Lung (tissue), 12 donors: ENCODE results near the gene PKHD1. TPM values are rescaled to one million over a fixed set of nuclear protein-coding genes. Genes with fewer than 3 reads are reported as not detected.

Experiments used
- ATAC-seq: fragments of 200-7000 bp; cut with Tn5 transposase; one replicate; pipeline ENCODE4 v1.9.1; 2020; ENCODE audit warnings: moderate number of reproducible peaks; ENCODE audit not compliant: insufficient read depth, low FRiP score
- DNase-seq, 3 donors: peaks; one replicate each; pipeline ENCODE4 v3.0.0-alpha.2; 2013 to 2017
- H3K27ac ChIP-seq, 2 donors: one replicate each; pipeline ENCODE4 v1.5.1; 2013; ENCODE audit warnings: mild to moderate bottlenecking in 2 of 2, moderate library complexity in 2 of 2, control low read depth in 1 of 2, inconsistent platforms in 1 of 2, low read depth in 1 of 2, low read length in 1 of 2
- H3K27me3 ChIP-seq, 3 donors: one replicate each; pipeline ENCODE4 v1.5.1; 2013; ENCODE audit warnings: low read length in 2 of 3; ENCODE audit not compliant: control insufficient read depth in 3 of 3, insufficient read depth in 3 of 3
- H3K36me3 ChIP-seq, 4 donors: one replicate each; pipeline ENCODE4 v1.5.1; 2013; ENCODE audit warnings: low read length in 4 of 4, mild to moderate bottlenecking in 1 of 4, moderate library complexity in 1 of 4; ENCODE audit not compliant: control insufficient read depth in 4 of 4, insufficient read depth in 4 of 4
- H3K4me1 ChIP-seq, 5 donors: one replicate each; pipeline ENCODE4 v1.5.1; 2013; ENCODE audit warnings: low read length in 5 of 5, mild to moderate bottlenecking in 2 of 5, moderate library complexity in 1 of 5; ENCODE audit not compliant: control insufficient read depth in 5 of 5, insufficient read depth in 5 of 5
- H3K4me3 ChIP-seq: one replicate; pipeline ENCODE4 v1.5.1; 2013; ENCODE audit warnings: mild to moderate bottlenecking, control low read depth, moderate library complexity
- H3K9ac ChIP-seq, 2 donors: one replicate each; pipeline ENCODE4 v1.5.1; 2013; ENCODE audit warnings: low read length in 2 of 2, control low read depth in 1 of 2; ENCODE audit not compliant: insufficient read depth in 1 of 2
- H3K9me3 ChIP-seq, 4 donors: one replicate each; pipeline ENCODE4 v1.5.1; 2013; ENCODE audit warnings: low read length in 3 of 4, mild to moderate bottlenecking in 1 of 4, moderate library complexity in 1 of 4; ENCODE audit not compliant: control insufficient read depth in 4 of 4, insufficient read depth in 3 of 4
- WGBS, 2 donors: extraction: QIAGEN DNeasy Blood & Tissue Kit; methylation state at CpG; one replicate each; pipeline ENCODE4 v1.1.7; 2013; 5-methylcytosine and 5-hydroxymethylcytosine counted together
- polyA plus RNA-seq, 2 donors: library from polyadenylated mRNA; stranded (reverse); fragments of 200-250 nt; gene quantifications; one replicate each; pipeline ENCODE4 v1.2.1, GENCODE V29; 2013
- total RNA-seq, 2 donors: library from RNA; depleted of rRNA in 1 of 2; stranded (reverse); fragments of >200 nt in 1 of 2; gene quantifications; one replicate each; pipeline ENCODE4 v1.2.1, GENCODE V29; 2014 to 2021
- TF ChIP-seq, protein P1 (sequence below): IDR thresholded peaks from 2 replicates; pipeline ENCODE4 v1.5.1; 2012; ENCODE audit warnings: mild to moderate bottlenecking; ENCODE audit errors: control extremely low read depth, extremely low read depth
- donor health status: control.
- donor health status: control.
- donor health status: Bipolar disorder and iron deficiency.
- donor health status: healthy.
- donor health status: DM: yes; HTN: yes; CAD: no.

PKHD1 gene
- total and polyA plus RNA-seq, 4 donors = 0.01 to 6.1 (median 0.09) TPM

DNA sequence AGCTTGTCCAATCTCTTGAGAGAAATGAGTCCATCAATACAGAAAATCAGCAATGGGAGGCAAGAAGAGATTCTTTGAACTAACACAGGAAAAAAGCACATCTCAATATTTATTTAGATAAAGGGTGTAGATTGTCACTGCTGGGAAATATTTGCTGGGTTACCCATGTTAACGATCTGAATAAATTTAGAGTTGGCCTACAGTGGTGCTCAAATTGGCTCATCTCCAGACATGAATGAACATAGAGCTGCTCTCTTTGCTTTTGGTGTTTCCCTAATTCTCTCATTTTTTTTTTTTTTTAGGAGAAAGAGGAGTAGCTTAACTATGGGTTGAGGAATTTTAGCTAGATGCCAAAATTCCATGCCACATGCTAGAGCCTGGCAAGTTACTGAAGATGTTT is 471.2 kb downstream of the PKHD1 start:
- ATAC-seq (no peak), DNase-seq (no peak)
- 72 to 77% methylated on average over 1 of the region's 1 CpG for WGBS, 2 donors
- Histone ChIP-seq H3K9ac (no peak overlapping the region), H3K27me3 (no peaks in the 10 kb centered on the region), H3K4me3 (no peak overlapping the region), H3K27ac (no peak overlapping the region), H3K9me3 (no peaks in the 10 kb centered on the region), H3K4me1 (no peaks in the 10 kb centered on the region), H3K36me3 (no peaks in the 10 kb centered on the region)
- TF ChIP-seq, protein P1, sequence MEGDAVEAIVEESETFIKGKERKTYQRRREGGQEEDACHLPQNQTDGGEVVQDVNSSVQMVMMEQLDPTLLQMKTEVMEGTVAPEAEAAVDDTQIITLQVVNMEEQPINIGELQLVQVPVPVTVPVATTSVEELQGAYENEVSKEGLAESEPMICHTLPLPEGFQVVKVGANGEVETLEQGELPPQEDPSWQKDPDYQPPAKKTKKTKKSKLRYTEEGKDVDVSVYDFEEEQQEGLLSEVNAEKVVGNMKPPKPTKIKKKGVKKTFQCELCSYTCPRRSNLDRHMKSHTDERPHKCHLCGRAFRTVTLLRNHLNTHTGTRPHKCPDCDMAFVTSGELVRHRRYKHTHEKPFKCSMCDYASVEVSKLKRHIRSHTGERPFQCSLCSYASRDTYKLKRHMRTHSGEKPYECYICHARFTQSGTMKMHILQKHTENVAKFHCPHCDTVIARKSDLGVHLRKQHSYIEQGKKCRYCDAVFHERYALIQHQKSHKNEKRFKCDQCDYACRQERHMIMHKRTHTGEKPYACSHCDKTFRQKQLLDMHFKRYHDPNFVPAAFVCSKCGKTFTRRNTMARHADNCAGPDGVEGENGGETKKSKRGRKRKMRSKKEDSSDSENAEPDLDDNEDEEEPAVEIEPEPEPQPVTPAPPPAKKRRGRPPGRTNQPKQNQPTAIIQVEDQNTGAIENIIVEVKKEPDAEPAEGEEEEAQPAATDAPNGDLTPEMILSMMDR = no peak

DNA sequence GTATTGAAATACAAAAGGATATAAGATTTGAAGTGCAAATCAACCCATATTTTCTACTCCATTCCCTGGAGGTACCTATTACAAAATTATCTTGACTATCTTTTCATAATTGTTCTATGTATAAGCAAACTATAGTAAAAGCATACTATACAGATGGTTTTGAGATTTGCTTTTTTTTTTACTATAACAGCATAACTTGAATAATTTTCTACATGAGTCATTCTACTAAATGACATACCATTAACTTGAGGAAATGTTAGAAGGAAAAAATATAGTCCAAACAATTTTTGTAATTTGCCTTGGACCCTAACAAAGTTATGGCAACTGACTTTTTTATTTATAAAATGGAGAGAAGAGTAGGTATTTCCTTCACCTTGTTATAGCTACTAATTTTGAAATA is 472.7 kb downstream of the PKHD1 start:
- H3K9me3 ChIP-seq = no peaks in the 10 kb centered on the region
- ATAC-seq = no peak

DNA sequence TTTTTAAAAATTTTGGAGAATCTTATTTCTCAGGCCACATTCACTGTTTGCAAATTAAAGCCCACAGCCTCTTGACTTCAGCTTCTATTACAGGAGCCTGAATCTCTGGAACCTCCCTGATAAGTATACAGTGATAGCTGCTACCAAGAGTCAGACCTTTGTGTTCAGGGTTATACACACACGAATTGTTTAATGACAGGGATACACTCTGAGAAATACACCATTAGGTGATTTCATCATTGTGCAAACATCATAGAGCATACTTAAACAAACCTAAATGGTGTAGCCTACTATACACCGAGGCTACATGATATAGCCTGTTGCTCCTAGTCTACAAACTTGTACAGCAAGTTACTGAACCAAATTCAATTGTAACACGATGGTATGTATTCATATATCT is 473.9 kb downstream of the PKHD1 start:
- ATAC-seq (no peak), DNase-seq (no peak)
- H3K36me3 ChIP-seq = no peaks in the 10 kb centered on the region
- H3K27me3 ChIP-seq = no peaks in the 10 kb centered on the region
- WGBS, 2 donors = 64 to 80% methylated on average over 3 of the region's 3 CpGs
- TF ChIP-seq, protein P1 = no peak
- H3K4me3 ChIP-seq = no peak overlapping the region
- no peak overlapping the region for H3K27ac ChIP-seq
- no peaks in the 10 kb centered on the region for H3K4me1 ChIP-seq
- no peaks in the 10 kb centered on the region for H3K9me3 ChIP-seq
- no peak overlapping the region for H3K9ac ChIP-seq

More for the DNA sequence above, 472.7 kb downstream of the PKHD1 start:
- H3K4me1 ChIP-seq = no peaks in the 10 kb centered on the region
- no peaks in the 10 kb centered on the region for H3K36me3 ChIP-seq
- no peak overlapping the region for H3K9ac ChIP-seq
- H3K27ac ChIP-seq = no peak overlapping the region
- no peak for DNase-seq
- no peaks in the 10 kb centered on the region for H3K27me3 ChIP-seq
- H3K4me3 ChIP-seq = no peak overlapping the region
- TF ChIP-seq, protein P1 = no peak

DNA sequence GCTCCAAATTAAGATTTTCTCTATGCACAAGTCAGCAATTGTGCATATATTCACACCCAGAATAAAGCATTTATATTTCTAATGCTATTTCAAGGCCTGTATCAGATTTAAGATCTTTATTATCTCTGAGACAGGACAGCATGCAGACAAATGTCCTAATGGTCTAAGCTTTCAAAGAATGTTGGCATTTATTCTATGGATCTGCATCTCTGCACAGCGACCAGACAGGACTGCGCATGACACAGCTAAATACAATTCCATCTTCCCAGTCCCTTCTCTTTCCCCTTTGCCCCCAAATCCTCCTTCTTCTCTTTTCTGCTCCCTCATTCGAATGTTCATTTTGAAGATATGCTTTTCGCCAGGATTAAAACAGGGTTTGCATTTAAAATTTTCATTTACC is 478.5 kb downstream of the PKHD1 start:
- no peak overlapping the region for H3K27ac ChIP-seq
- H3K9ac ChIP-seq = no peak overlapping the region
- 85 to 92% methylated on average over 4 of the region's 4 CpGs for WGBS, 2 donors
- ATAC-seq (no peak), DNase-seq (no peak)
- H3K36me3 ChIP-seq = no peaks in the 10 kb centered on the region
- no peaks in the 10 kb centered on the region for H3K9me3 ChIP-seq
- no peaks in the 10 kb centered on the region for H3K27me3 ChIP-seq
- H3K4me1 ChIP-seq = no peaks in the 10 kb centered on the region
- TF ChIP-seq, protein P1 = no peak
- H3K4me3 ChIP-seq = no peak overlapping the region
